Omental fat pad (tissue), 4 donors: ENCODE measurements around the gene SYNDIG1. TPM values are rescaled to one million over a fixed set of nuclear protein-coding genes. Genes with fewer than 3 reads are reported as not detected.

Experiments used
- ATAC-seq: fragments of 150-250 bp; one replicate; pipeline ENCODE4 v1.9.1; 2016; ENCODE audit warnings: mild to moderate bottlenecking, moderate library complexity; ENCODE audit not compliant: low FRiP score
- DNase-seq: peaks from one replicate; pipeline ENCODE4 v3.0.0-alpha.2; 2019; ENCODE audit warnings: low spot score
- CTCF ChIP-seq, 3 donors: fragments of 450-650 bp; IDR thresholded peaks; one replicate each; pipeline ENCODE4 v1.5.1; 2016 to 2017; ENCODE audit warnings: antibody characterized with exemption in 3 of 3, mild to moderate bottlenecking in 3 of 3, moderate library complexity in 2 of 3
- total RNA-seq, 4 donors: library from RNA; depleted of rRNA; stranded (reverse); fragments of >200 nt; gene quantifications; one replicate each; pipeline ENCODE4 v1.1.0, GENCODE V29; 2016

Gene SYNDIG1
- total RNA-seq, result under 1 TPM in 2 of 4 donors, not detected in 2; 0.19 to 0.24 TPM

- no peak for DNase-seq
- no peak for TF ChIP-seq CTCF (IDR thresholded peaks at IDR 0.05)
- no peak for ATAC-seq
Measured at GRCh38 chr20:24469116-24469893, at the start of gene SYNDIG1. Gene SYNDIG1, plus strand, starts transcription at chr20:24469629. Its CDS starts 73,469 bp downstream, at chr20:24543098.

- DNase-seq (no peak), ATAC-seq (no peak)
- TF ChIP-seq CTCF (IDR thresholded peaks at IDR 0.05), result no peak
Measured at GRCh38 chr20:24419786-24420185, 49.6 kb upstream of the SYNDIG1 start.

- ATAC-seq, result no peak
- no peak for TF ChIP-seq CTCF (IDR thresholded peaks at IDR 0.05)
- DNase-seq, result no peak
Measured at GRCh38 chr20:24420567-24420966, 48.9 kb upstream of the SYNDIG1 start.

DNA sequence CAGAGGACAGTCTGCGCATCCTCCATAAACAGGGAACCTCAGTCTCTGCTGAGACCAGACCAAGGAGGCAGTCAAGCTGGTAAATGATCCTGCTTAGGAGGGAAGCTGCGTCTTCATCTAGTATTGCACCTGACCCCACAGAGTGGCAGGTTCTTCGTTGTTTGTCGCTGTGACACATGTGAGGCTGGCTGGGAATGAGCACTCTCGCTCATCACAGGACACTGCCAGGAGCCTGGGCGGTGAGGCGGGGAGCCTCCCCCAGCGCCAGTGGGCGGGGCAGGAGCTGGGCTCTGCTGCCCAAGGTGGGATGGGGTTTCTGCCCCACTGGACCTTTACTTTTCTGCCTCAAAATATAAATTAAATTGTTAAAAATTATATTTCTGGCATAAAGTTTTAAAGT is 48.4 kb upstream of the SYNDIG1 start:
- DNase-seq, result no peak
- ATAC-seq, result no peak
- no peak for TF ChIP-seq CTCF (IDR thresholded peaks at IDR 0.05)

GRCh38 chr20:24422091-24422760 is 47.2 kb upstream of the SYNDIG1 start:
- TF ChIP-seq CTCF (IDR thresholded peaks at IDR 0.05), result no peak

DNA sequence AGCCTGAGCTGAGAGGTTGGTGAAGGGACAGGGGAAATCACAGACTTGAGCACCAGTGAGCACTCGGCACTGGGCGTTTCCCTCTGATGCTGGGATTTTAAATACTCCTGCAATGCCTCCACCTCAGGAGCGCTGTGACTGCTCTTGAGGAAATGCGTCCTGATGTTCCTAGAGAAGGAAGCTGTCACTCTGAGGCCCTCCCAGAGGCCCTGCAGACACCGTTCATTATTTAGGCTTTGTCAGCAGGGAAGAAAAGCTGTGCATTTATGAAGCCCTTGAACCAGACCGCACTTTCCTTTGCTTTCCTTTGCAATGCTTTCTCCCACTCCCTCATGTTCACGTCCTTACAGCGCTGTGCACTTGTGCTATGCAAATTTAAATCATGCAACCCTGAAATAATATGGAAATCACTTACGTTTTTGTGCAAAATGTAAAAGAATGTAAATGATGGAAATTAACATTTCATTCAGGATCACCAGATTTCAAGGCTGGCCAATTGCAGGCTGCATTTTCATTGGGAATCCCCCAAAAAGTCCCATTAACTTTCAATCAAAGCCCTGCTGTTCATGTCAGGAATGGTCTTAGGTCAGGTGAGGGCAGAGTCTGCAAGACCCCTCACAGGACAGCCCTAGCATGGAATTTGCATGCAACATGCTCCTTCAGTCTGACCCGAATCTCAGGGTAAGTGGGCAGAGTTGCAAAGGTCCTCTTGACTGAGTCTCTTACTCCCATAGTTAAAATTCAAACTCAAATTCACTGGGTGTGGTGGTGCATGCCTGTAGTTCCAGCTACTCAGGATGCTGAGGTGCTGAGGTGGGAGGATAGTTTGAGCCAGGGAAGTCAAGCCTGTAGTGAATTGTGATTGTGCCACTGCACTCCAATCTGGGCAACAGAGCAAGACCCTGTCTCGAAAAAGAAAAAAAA is 45.8 kb upstream of the SYNDIG1 start:
- no peak for ATAC-seq
- no peak for DNase-seq
- TF ChIP-seq CTCF (IDR thresholded peaks at IDR 0.05), result no peak

More at GRCh38 chr20:24422091-24422760, 47.2 kb upstream of the SYNDIG1 start:
- DNase-seq (no peak), ATAC-seq (no peak)
